Left renal cortex interstitium (tissue), 4 donors: ENCODE results near the gene TECTA. TPM values are rescaled to one million over a fixed set of nuclear protein-coding genes. Genes with fewer than 3 reads are reported as not detected.
"Not testable (repeated sequence)": the region's sequence is repeated elsewhere in the genome, so short reads cannot be mapped to it uniquely, and the experiment has no call there.

Experiments
- DNase-seq, 4 donors: peaks; one replicate each; pipeline ENCODE4 v3.0.0-alpha.2; 2013; ENCODE audit warnings: low read depth in 4 of 4, low spot score in 2 of 4, missing footprints in 1 of 4
- polyA plus RNA-seq, 4 donors: library from polyadenylated mRNA; unstranded; fragments of 120-200 nt; gene quantifications; one replicate each; pipeline ENCODE4 v1.2.1, GENCODE V29; 2013; ENCODE audit not compliant: insufficient read length in 4 of 4

The TECTA gene
- polyA plus RNA-seq, 4 donors = 1.7 to 3.3 (median 2.2) TPM

- DNase-seq = no peak
These were observed 9.4 kb upstream of the TECTA start for GRCh38 chr11:121091492-121092152.

- no peak for DNase-seq
These were observed 5.5 kb upstream of the TECTA start for GRCh38 chr11:121095561-121095960.

DNA sequence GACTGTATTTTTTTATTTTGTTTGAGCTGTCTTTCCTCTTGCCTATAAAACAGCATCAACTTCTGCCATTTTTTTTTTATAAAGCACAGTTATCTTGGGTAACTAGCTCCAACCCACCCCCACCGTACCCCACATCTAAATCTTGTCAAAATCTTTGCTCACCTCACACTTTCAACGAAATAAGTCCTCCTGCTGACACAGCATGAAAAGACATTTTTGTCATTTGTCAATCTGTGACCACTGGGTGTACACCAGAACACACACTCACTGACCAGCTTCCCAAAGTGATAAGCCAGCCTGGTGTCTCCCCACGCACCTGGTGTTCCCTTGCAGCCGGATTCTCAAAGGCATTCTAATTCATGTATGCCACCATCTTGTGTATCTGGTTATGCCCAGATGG, 1.7 kb upstream of the TECTA start:
- DNase-seq = no peak

- no peak for DNase-seq
These were observed 1.2 kb upstream of the TECTA start for GRCh38 chr11:121099885-121100284.

- no peak for DNase-seq
These were observed 3.3 kb downstream of the TECTA start for GRCh38 chr11:121104312-121104762.

- no peak for DNase-seq
These were observed 4.0 kb downstream of the TECTA start for GRCh38 chr11:121105063-121105480.

DNA sequence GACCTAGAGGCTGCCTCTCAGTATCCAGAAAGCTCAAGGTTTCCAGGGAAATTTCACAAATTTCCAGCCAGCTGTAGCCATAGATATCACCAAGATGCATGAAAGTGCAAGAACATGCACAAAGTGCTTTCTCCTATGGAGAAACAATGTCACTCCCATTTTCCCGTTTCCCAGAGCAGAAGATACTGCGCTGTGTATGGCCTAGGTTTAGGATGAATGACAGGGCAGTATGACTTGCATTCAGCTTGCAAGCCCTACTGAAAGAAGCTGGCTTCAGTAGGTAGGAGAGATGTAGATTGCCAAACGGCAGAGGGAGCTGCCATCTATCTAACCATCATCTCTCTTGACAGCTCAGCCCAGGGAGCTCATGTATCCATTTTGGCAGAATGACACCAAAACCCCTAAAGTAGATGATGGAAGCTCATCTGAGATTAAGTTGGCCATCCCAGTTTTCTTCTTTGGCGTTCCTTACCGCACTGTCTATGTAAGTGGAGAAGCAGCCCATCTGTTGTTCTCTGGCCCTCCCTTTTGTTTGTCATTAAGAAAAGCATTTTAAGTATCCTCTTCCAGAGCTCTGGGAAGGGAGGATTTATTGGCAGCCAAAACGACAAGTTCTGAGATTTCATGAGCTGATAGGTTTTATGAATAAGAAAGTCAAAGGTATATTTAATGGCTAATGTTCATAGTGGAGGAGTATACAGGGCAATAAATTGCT, 4.6 kb downstream of the TECTA start:
- no peak for DNase-seq

DNA sequence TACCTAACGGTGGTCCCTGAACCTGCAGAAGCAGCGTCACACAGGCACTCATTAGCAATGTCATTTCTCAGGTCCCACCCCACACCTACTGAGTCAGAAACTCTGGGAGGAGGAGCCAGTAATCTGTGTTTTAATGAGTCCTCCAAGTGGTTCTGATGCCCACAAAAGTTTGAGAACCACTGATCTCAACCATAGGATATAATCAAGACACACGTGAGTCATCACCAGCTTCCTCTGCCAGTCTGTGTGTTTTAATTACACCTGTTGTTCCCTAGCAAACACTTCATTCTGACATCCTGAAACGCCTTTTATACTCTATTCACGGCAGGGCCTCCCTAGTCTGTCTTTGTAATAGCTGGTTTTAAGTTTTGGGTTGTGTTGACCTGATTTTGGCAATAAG, 5.8 kb downstream of the TECTA start:
- DNase-seq = no peak

DNA sequence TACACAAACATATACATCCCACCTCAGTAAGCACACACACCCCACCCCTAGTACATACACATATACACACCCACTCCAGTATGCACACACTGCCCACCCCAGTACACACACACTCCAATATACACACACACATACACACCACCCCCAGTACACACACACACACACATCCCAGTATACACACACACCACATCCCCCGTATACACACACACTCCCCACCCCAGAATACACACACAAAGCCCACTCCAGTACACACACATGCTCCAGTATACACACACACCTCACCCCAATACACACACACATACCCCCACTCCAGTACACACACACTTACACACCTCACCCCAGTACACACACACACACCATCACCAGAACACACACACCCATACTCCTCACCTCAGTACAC, 7.4 kb downstream of the TECTA start:
- DNase-seq = no peak

DNA sequence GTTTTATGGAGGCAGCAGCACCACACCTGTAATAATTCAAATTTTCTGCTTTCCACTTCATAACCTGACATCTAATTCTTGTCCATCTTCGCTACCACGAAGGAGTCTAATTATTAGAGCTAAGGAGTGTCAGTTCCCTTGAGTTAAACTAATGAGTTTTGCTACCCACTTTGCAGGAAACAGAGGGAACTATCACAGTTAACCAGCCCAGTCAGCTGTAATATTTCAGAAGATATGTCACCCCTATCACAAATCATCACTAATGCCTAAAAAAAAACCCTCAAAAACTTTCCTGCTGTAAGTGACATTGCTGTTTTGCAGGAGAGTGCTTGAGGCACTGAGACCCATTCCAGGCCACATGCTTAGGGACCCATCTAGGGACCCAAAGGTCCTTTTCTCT, 8.4 kb downstream of the TECTA start:
- DNase-seq = no peak

GRCh38 chr11:121109916-121110586, 9.0 kb downstream of the TECTA start:
- DNase-seq = no peak

- no peak for DNase-seq
These were observed 10.1 kb downstream of the TECTA start for GRCh38 chr11:121110871-121111724.

DNA sequence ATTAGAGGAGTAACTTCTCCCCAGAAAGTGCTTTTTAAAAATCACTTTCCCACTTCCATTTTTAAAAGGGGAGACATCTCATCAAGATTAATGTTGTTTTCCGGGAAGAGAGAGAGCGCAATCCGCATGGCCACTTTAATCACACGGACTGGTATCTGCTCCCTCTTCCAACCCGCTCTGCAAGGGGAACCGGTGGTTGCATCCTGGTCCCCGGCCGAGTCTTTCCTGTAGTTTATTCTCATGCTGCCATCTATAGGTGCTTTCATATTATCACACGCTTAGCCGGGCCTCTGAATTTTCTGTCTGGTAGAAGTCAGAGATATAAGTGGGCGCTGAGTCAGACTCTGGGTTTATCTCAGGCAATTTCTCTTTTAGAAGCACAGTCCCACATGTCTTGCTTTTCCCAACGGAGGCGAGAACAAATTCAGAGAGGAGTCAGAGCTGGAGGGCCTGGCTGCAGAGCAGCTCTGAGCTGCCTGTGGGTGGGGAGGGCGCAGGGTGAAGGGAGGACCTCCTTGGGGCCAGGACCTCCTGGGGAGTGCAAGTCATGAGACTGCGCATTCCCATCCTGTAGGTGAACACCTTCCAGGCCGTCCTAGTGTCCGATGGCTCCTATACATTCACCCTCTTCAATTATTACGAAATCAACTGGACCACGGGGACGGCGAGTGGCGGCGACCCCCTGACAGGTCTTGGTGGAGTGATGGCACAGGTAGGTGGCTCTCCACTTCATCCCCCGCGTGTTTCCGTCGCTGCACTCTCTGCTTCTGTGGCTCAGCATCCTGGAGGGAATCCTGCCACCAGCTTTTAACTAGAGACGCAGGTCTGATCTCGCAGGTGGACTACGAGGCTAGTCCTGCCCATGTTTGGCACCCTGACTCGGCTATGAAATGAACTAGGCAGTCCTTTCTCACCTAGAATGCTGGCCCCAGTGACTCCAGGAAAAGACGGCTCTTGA, 11.7 kb downstream of the TECTA start:
- DNase-seq = peak in 1 of 4 donors; percentile 39

DNA sequence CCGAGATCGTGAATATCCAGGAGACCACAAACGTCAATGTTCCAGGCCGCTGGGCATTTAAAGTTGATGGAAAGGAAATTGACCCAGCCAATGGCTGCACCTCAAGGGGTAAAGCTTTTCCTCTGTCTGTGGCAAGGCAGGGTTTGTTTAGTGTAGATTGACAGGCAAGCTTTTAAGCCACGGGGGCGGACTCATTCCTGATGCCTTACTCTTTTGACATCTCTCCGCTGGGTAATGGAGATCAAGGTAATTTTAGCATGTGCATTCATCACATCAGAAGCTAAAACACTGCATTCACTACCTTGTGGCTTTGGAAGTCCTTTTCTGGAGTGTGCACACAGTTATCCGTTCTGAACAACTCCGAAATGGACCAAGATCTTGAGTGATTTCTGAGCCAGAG, 12.6 kb downstream of the TECTA start:
- no peak for DNase-seq

DNA sequence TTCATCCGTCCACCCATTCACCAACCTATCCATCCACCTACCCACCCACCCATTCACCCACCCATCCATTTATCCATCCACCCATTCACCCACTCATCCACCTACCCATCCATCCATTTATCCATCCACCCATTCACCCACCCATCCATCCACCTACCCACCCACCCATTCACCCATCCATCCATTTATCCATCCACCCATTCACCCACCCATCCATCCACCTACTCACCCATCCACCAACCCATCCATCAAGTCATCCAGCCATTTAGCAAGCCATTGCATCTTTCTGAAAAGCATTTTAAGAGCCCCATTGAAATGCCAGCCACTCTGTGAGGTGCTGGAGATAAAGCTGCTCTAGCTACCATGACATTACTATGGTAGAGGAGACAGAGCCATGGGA, 14.0 kb downstream of the TECTA start:
- DNase-seq = not testable (repeated sequence)

DNA sequence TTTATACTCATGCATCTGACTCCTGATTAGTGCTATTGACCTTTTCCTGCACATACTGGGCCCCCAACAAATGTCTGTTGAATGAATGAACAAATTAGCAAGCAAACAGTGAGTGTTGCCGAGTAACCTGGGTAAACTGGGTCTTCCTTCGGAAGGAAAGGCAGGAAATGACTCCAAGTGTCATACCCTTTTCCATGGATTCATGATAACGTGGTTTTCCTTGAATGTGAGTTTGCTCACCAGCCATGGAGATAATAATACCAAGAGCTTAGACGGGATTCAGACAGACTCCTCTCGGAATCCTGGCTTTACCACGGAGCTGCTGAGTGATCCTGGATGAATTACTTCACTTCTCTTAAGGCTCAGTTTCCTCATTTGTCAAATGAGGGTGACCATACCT, 16.7 kb downstream of the TECTA start:
- DNase-seq = no peak

GRCh38 chr11:121119440-121119839, 18.4 kb downstream of the TECTA start:
- no peak for DNase-seq

GRCh38 chr11:121122328-121122727, 21.3 kb downstream of the TECTA start:
- DNase-seq = no peak

DNA sequence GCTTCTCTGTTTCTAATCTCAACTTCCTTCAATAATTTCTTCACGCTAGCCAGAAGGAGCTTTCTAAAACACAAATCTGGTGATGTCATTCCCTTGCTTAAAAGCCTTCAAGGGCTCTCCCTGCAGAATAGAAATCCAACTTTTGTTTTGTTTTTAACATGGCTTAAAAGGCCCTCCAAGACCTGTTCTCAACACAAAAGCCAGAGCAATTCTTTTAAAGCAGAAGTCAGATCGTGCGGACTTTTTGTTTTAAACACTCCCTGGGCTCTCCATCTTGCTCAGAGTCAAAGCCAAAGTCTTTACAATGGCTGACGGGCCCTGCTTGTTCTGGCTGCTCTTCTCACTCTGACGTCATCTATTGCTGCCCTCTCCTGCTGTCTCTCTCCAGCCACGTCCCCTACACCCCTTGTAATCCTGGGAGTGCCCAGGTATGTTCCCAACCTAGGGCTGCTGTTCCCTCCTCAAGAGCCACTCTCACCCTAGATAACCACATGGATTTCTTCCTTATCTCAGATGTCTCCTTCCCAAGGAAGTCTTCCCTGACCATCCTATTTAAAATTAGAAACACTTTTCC, 22.5 kb downstream of the TECTA start:
- no peak for DNase-seq
